Cardiac muscle cell (in vitro differentiated cells and primary cell): ENCODE data around the gene C2. TPM values are rescaled to one million over a fixed set of nuclear protein-coding genes. Genes with fewer than 3 reads are reported as not detected.

Experiments used
- DNase-seq, 2 donors: peaks; one replicate each; pipeline versions ENCODE4 v3.0.0 to v3.0.0-alpha.2; 2010 to 2017; ENCODE audit warnings: low read depth in 1 of 2, low spot score in 1 of 2
- H3K27ac ChIP-seq: fragments of 200-600 bp; sonication (generic); 2 replicates; pipeline ENCODE4 v1.5.1; 2016
- H3K27me3 ChIP-seq: fragments of 200-600 bp; sonication (generic); 2 replicates; pipeline ENCODE4 v1.6.0; 2016; ENCODE audit warnings: control low read depth
- H3K36me3 ChIP-seq: fragments of 200-600 bp; sonication (generic); 2 replicates; pipeline ENCODE4 v1.5.1; 2016; ENCODE audit warnings: control low read depth
- H3K4me1 ChIP-seq: fragments of 200-600 bp; sonication (generic); 2 replicates; pipeline ENCODE4 v1.8.1; 2017; ENCODE audit warnings: low read depth, mild to moderate bottlenecking, mixed run types
- H3K4me3 ChIP-seq: fragments of 200-600 bp; sonication (generic); 2 replicates; pipeline ENCODE4 v1.5.1; 2016; ENCODE audit warnings: mild to moderate bottlenecking
- H3K9me3 ChIP-seq: fragments of 200-600 bp; sonication (generic); 2 replicates; pipeline ENCODE4 v1.5.1; 2017; ENCODE audit warnings: low read depth, mild to moderate bottlenecking, control low read depth
- polyA plus RNA-seq: library from polyadenylated mRNA; unstranded; fragments of >200 nt; fragmentation: Nextera tagmentation; extraction: Ambion mirVana; gene quantifications from 2 replicates; pipeline ENCODE4 v1.2.1, GENCODE V29; 2016
- total RNA-seq: library from RNA; depleted of rRNA; stranded (reverse); fragments of >200 nt; gene quantifications from 2 replicates; pipeline ENCODE4 v1.2.3, GENCODE V29; 2016
- TF ChIP-seq, protein P1 (sequence below): IDR thresholded peaks from 2 replicates; pipeline ENCODE4 v1.5.1; 2012; ENCODE audit warnings: low read depth, mild to moderate bottlenecking, low read length

C2 gene
- total RNA-seq, result 1.9 TPM in 2 replicates
- polyA plus RNA-seq, result 0.48 and 1.5 TPM in 2 replicates

DNA sequence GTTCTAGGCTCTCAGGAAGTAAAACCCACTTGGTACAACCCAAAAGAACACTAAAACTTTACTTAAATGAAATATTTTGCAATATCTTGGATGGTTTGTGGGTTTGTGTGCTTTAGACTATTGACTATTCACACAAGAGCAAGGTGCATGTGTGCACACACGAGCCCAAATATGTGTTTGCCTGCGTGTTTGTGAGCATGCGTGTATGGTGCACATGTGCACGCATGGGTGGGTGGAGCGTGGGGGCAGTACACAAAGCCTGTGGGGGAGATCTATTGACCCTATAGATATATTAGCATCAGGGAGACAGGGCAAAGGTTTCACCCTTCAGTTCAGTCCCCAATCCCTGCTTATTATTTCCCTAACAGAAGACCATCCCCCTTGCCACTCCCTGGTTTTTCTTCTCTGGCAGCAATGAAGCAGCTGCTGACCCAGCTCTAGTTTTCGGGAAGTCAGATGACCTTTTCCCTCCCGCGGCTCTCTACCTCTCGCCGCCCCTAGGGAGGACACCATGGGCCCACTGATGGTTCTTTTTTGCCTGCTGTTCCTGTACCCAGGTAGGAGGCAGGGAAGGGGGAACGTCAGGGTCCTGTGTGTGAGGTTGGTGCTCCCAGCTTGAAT is at the start of gene C2:
Gene C2, plus strand, starts transcription at position 476 of the 621 bp plus-strand sequence. Its CDS starts 36 bp downstream, at position 512.
- H3K9me3 ChIP-seq, result no peaks in the 10 kb centered on the region
- no peak within 1 kb of the TSS for H3K27ac ChIP-seq
- no peak within 1 kb of the TSS for H3K4me3 ChIP-seq
- H3K4me1 ChIP-seq, result no peaks in the 10 kb centered on the region
- no peaks in the 10 kb centered on the region for H3K36me3 ChIP-seq
- TF ChIP-seq, protein P1, sequence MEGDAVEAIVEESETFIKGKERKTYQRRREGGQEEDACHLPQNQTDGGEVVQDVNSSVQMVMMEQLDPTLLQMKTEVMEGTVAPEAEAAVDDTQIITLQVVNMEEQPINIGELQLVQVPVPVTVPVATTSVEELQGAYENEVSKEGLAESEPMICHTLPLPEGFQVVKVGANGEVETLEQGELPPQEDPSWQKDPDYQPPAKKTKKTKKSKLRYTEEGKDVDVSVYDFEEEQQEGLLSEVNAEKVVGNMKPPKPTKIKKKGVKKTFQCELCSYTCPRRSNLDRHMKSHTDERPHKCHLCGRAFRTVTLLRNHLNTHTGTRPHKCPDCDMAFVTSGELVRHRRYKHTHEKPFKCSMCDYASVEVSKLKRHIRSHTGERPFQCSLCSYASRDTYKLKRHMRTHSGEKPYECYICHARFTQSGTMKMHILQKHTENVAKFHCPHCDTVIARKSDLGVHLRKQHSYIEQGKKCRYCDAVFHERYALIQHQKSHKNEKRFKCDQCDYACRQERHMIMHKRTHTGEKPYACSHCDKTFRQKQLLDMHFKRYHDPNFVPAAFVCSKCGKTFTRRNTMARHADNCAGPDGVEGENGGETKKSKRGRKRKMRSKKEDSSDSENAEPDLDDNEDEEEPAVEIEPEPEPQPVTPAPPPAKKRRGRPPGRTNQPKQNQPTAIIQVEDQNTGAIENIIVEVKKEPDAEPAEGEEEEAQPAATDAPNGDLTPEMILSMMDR, result no peak
- no peaks in the 10 kb centered on the region for H3K27me3 ChIP-seq
- no peak for DNase-seq

DNA sequence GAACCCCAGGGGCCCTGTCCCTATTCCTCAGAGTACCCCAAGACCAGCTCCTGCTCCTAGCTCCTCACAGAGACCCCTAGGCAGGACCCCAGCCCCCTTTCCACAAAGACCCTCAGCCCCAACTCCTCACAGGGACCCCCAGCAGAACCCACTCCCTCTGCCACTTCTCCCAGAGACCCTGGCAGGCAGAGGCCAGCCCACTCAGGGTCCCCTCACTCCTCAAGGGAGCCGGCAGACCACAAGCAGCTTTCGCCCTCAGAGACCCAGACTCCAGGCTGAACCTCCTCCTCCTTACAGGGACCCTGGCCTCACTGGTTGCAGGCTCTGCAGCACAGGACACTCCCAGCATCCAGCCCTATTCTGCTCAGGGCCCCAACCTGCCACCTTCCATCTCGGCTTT is 49.3 kb upstream of the C2 start:
- TF ChIP-seq, protein P1, result no peak
- Histone ChIP-seq H3K4me3 (no peak overlapping the region), H3K27ac (no peak overlapping the region), H3K27me3 (no peaks in the 10 kb centered on the region), H3K36me3 (peaks cover 33% of the 10 kb centered on the region), H3K9me3 (no peaks in the 10 kb centered on the region), H3K4me1 (no peaks in the 10 kb centered on the region)
- no peak for DNase-seq

DNA sequence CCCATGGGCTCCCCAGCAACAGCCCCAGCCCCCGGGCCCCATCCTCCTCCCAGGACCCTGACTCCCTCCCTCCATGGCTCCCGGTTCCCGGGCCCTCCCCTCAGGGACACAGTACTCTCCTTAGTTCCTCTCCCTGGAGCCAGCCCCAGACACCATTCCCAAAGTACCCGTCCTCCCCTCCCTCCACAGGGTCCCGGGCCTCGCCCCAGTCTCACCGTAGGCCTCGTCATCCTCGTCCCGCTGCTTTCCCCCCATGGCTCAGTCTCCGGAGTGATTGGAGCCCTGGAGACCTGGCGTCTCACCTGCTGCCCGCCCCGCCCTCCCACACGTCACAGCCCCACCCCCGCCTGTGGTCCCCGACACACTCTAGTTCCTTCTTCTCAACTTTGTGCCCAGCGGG is 48.8 kb upstream of the C2 start, which contains the start of gene SLC44A4:
Gene SLC44A4, minus strand, starts transcription at position 272 of the 400 bp plus-strand sequence. Its CDS starts 17 bp downstream, at position 255.
- Histone ChIP-seq H3K27ac (no peak within 1 kb of the TSS), H3K4me1 (no peaks in the 10 kb centered on the region), H3K36me3 (peaks cover 38% of the 10 kb centered on the region), H3K9me3 (no peaks in the 10 kb centered on the region), H3K4me3 (no peak within 1 kb of the TSS), H3K27me3 (no peaks in the 10 kb centered on the region)
- TF ChIP-seq, protein P1, result no peak
- no peak for DNase-seq

DNA sequence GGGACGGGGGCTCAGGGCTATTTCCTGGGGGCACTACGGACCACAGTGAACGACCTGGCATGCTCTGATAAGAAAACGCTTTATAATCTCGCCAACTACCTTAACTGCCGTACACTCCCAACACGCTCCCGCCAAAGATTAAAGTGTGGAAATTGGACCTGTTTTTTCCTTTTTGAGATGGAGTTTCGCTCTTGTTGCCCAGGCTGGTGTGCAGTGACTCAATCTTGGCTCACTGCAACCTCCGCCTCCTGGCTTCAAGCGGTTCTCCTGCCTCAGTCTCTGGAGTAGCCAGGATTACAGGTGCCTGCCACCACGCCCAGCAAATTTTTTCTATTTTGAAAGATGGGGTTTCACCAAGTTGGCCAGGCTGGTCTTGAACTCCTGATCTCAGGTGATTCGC is 48.4 kb upstream of the C2 start:
- Histone ChIP-seq H3K27ac (no peak overlapping the region), H3K36me3 (peaks cover 42% of the 10 kb centered on the region), H3K4me1 (no peaks in the 10 kb centered on the region), H3K9me3 (no peaks in the 10 kb centered on the region), H3K4me3 (no peak overlapping the region), H3K27me3 (no peaks in the 10 kb centered on the region)
- TF ChIP-seq, protein P1, result no peak
- no peak for DNase-seq

DNA sequence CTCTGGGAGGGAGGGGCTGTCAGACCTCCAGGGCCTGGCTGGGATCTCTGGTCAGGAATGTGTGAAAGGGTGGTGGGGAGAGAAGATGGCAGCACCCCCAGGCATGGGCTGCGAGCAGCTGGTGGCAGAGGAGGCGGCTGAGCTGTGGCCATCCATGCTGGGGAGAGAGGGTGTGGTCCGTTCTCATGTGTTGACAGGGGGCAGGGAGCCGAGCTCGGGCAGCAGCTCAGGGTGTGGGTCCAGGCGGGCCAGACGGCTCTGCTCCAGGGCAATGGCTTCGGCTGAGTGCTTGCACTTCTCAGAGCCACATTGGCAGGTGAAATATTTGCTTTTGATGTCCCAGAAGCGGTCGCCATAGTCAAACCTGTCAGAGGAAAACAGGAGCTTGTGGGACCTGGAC is 47.6 kb upstream of the C2 start:
- no peaks in the 10 kb centered on the region for H3K9me3 ChIP-seq
- no peak for DNase-seq
- no peak overlapping the region for H3K4me3 ChIP-seq
- no peak overlapping the region for H3K27ac ChIP-seq
- H3K27me3 ChIP-seq, result no peaks in the 10 kb centered on the region
- no peaks in the 10 kb centered on the region for H3K4me1 ChIP-seq
- TF ChIP-seq, protein P1, result no peak
- peaks cover 50% of the 10 kb centered on the region for H3K36me3 ChIP-seq
